HG03045 (cell line): Measurements from ENCODE around the gene AGPS.

ENCODE experiments used
- ATAC-seq: cut with Tn5 transposase; IDR thresholded peaks from one replicate; pipeline ENCODE4 v1.9.1; 2021; ENCODE audit warnings: mild to moderate bottlenecking, moderate library complexity; ENCODE audit not compliant: unreplicated experiment

The AGPS gene

GRCh38 chr2:177520324-177520723 is 127.8 kb downstream of the AGPS start:
- no peak for ATAC-seq

- no peak for ATAC-seq
Observed at GRCh38 chr2:177523781-177524180, 131.2 kb downstream of the AGPS start.

GRCh38 chr2:177525351-177525924 is 132.9 kb downstream of the AGPS start:
- no peak for ATAC-seq

GRCh38 chr2:177528351-177528933 is 135.9 kb downstream of the AGPS start:
- no peak for ATAC-seq

- ATAC-seq: no peak
Observed at GRCh38 chr2:177529166-177529565, 136.6 kb downstream of the AGPS start.

GRCh38 chr2:177530561-177530960 is 138.0 kb downstream of the AGPS start:
- ATAC-seq: no peak

GRCh38 chr2:177531706-177532105 is 139.1 kb downstream of the AGPS start:
- no peak for ATAC-seq

GRCh38 chr2:177532567-177532966 is 140.0 kb downstream of the AGPS start:
- ATAC-seq: no peak

- ATAC-seq: no peak
Observed at GRCh38 chr2:177533253-177533652, 140.7 kb downstream of the AGPS start.

- no peak for ATAC-seq
Observed at GRCh38 chr2:177535000-177535399, 142.4 kb downstream of the AGPS start.

- ATAC-seq: no peak
Observed at GRCh38 chr2:177535958-177536504, 143.5 kb downstream of the AGPS start.

GRCh38 chr2:177537213-177537612 is 144.6 kb downstream of the AGPS start:
- no peak for ATAC-seq

GRCh38 chr2:177537636-177538035 is 145.1 kb downstream of the AGPS start:
- ATAC-seq: no peak

GRCh38 chr2:177538323-177538722 is 145.8 kb downstream of the AGPS start:
- ATAC-seq: no peak

GRCh38 chr2:177540283-177540682 is 147.7 kb downstream of the AGPS start:
- no peak for ATAC-seq

GRCh38 chr2:177541258-177541991 is 148.9 kb downstream of the AGPS start:
- ATAC-seq: no peak

GRCh38 chr2:177542396-177542795 is 149.8 kb downstream of the AGPS start:
- ATAC-seq: no peak

GRCh38 chr2:177543007-177543760 is 150.6 kb downstream of the AGPS start:
- ATAC-seq: no peak

GRCh38 chr2:177545143-177545542 is 152.6 kb downstream of the AGPS start:
- ATAC-seq: no peak

- no peak for ATAC-seq
Observed at GRCh38 chr2:177545981-177546585, 153.5 kb downstream of the AGPS start.

GRCh38 chr2:177547122-177547521 is 154.5 kb downstream of the AGPS start:
- peak; percentile 93 for ATAC-seq
